SK-N-SH (cell line): ENCODE measurements around the gene ACAP3. TPM values are rescaled to one million over a fixed set of nuclear protein-coding genes. Genes with fewer than 3 reads are reported as not detected.

Source experiments
- CTCF ChIA-PET: fragments of 300-600, 350-600 bp; formaldehyde crosslinking; extraction: SDS; loops from one replicate; lab custom pipeline; 2021; lab: Yijun Ruan, JAX
- POLR2A ChIA-PET: fragments of 350-600 bp; sonication (Branson Sonifier 250); formaldehyde crosslinking; extraction: SDS; loops from one replicate; lab custom pipeline; 2020; ENCODE audit warnings: antibody characterized with exemption, inconsistent platforms; lab: Yijun Ruan, JAX
- DNase-seq: peaks from one replicate; pipeline ENCODE4 v3.0.0; 2012
- H2AFZ ChIP-seq: fragments of 200-600 bp; sonication (generic); 2 replicates; pipeline ENCODE4 v1.8.1; 2016; ENCODE audit warnings: antibody characterized with exemption, mild to moderate bottlenecking, low read depth
- H3F3A ChIP-seq: fragments of 200-600 bp; sonication (generic); replicated peaks from 2 replicates; pipeline ENCODE3; 2016; ENCODE audit warnings: antibody characterized with exemption, mild to moderate bottlenecking; ENCODE audit not compliant: insufficient read depth
- H3K27ac ChIP-seq, 2 experiments: fragments of 200-500 bp in 1 of 2; fragments of 200-600 bp in 1 of 2; sonication (Bioruptor generic) in 1 of 2; sonication (generic), shearing (Covaris generic) in 1 of 2; 2 replicates each; pipeline versions ENCODE4 v1.5.1 to v1.6.1; 2014 to 2016; ENCODE audit warnings: low read depth in 2 of 2, inconsistent platforms in 1 of 2, low read length in 1 of 2, mild to moderate bottlenecking in 1 of 2, mixed read lengths in 1 of 2
- H3K27me3 ChIP-seq: fragments of 200-600 bp; sonication (generic), shearing (Covaris generic); 2 replicates; pipeline ENCODE4 v1.6.1; 2016; ENCODE audit warnings: mixed run types; ENCODE audit not compliant: insufficient read depth
- H3K36me3 ChIP-seq, 2 experiments: fragments of 200-500 bp in 1 of 2; fragments of 200-600 bp in 1 of 2; sonication (Bioruptor generic) in 1 of 2; sonication (generic) in 1 of 2; replicated peaks in 1 of 2; 2 replicates each; pipeline versions ENCODE3 to v1.5.1; 2014 to 2016; ENCODE audit warnings: low read length in 1 of 2, mild to moderate bottlenecking in 1 of 2; ENCODE audit not compliant: insufficient read depth in 2 of 2, control insufficient read depth in 1 of 2
- H3K4me1 ChIP-seq, 2 experiments: fragments of 200-500 bp in 1 of 2; fragments of 200-600 bp in 1 of 2; sonication (Bioruptor generic) in 1 of 2; sonication (generic), shearing (Covaris generic) in 1 of 2; 2 replicates each; pipeline versions ENCODE4 v1.5.1 to v1.6.1; 2014 to 2016; ENCODE audit warnings: low read depth in 1 of 2, low read length in 1 of 2, mixed run types in 1 of 2; ENCODE audit not compliant: insufficient read depth in 2 of 2, control insufficient read depth in 1 of 2
- H3K4me2 ChIP-seq: fragments of 200-600 bp; sonication (generic), shearing (Covaris generic); 2 replicates; pipeline ENCODE4 v1.6.1; 2017; ENCODE audit warnings: mixed run types
- H3K4me3 ChIP-seq, 2 experiments: fragments of 200-500 bp in 1 of 2; fragments of 200-600 bp in 1 of 2; sonication (Bioruptor generic) in 1 of 2; sonication (generic), shearing (Covaris generic) in 1 of 2; 2 replicates each; pipeline versions ENCODE4 v1.5.1 to v1.8.1; 2014 to 2016; ENCODE audit warnings: low read depth in 2 of 2, inconsistent platforms in 1 of 2, low read length in 1 of 2, mild to moderate bottlenecking in 1 of 2, mixed read lengths in 1 of 2, moderate library complexity in 1 of 2
- H3K79me2 ChIP-seq: fragments of 200-600 bp; sonication (generic); 2 replicates; pipeline ENCODE4 v1.8.1; 2017; ENCODE audit warnings: mild to moderate bottlenecking; ENCODE audit not compliant: insufficient read depth
- H3K9ac ChIP-seq: fragments of 200-600 bp; sonication (generic); 2 replicates; pipeline ENCODE4 v1.6.1; 2017; ENCODE audit warnings: mixed run types
- H3K9me2 ChIP-seq: fragments of 200-600 bp; sonication (generic); 2 replicates; pipeline ENCODE4 v1.6.1; 2017; ENCODE audit warnings: mixed run types
- H3K9me3 ChIP-seq: fragments of 200-600 bp; sonication (generic); 2 replicates; pipeline ENCODE4 v1.6.1; 2017; ENCODE audit warnings: mixed run types, mild to moderate bottlenecking, moderate library complexity
- H4K20me1 ChIP-seq: fragments of 200-600 bp; sonication (generic); 2 replicates; pipeline ENCODE4 v1.6.1; 2017; ENCODE audit warnings: mild to moderate bottlenecking, mixed run types; ENCODE audit not compliant: insufficient read depth
- FOXJ3 ChIP-seq: sonication (generic); formaldehyde crosslinking; IDR thresholded peaks from 2 replicates; pipeline ENCODE4 v1.5.1; 2020; ENCODE audit warnings: mild to moderate bottlenecking, missing genetic modification reagents
- GABPA ChIP-seq: IDR thresholded peaks from 2 replicates; pipeline ENCODE4 v1.4.0; 2012; ENCODE audit warnings: low read depth, mild to moderate bottlenecking
- MEF2A ChIP-seq: IDR thresholded peaks from 2 replicates; pipeline ENCODE4 v1.4.0; 2012; ENCODE audit warnings: low read depth, borderline replicate concordance
- MXI1 ChIP-seq: IDR thresholded peaks from 2 replicates; pipeline ENCODE4 v1.6.1; 2012; ENCODE audit warnings: mild to moderate bottlenecking, low read depth, low read length, improper control_type of control experiment
- NFIC ChIP-seq: IDR thresholded peaks from 2 replicates; pipeline ENCODE4 v1.4.0; 2012; ENCODE audit warnings: borderline replicate concordance
- NRF1 ChIP-seq: IDR thresholded peaks from 2 replicates; pipeline ENCODE4 v1.6.1; 2012; ENCODE audit warnings: low read depth, mild to moderate bottlenecking, low read length
- POLR2AphosphoS5 ChIP-seq: IDR thresholded peaks from 2 replicates; pipeline ENCODE4 v1.6.1; 2012; ENCODE audit warnings: low read depth, low read length
- RAD21 ChIP-seq: IDR thresholded peaks from 2 replicates; pipeline ENCODE4 v1.6.1; 2012; ENCODE audit warnings: mild to moderate bottlenecking, low read length
- RFX5 ChIP-seq: IDR thresholded peaks from 2 replicates; pipeline ENCODE4 v1.6.1; 2012; ENCODE audit warnings: mild to moderate bottlenecking, improper control_type of control experiment, low read length
- RXRA ChIP-seq: IDR thresholded peaks from 2 replicates; pipeline ENCODE4 v1.4.0; 2012; ENCODE audit warnings: low read depth, mild to moderate bottlenecking, borderline replicate concordance
- SIN3A ChIP-seq: IDR thresholded peaks from 2 replicates; pipeline ENCODE4 v1.6.1; 2012; ENCODE audit warnings: low read depth, mild to moderate bottlenecking, low read length, moderate library complexity, borderline replicate concordance
- TCF12 ChIP-seq: IDR thresholded peaks from 2 replicates; pipeline ENCODE4 v1.4.0; 2012
- YY1 ChIP-seq: IDR thresholded peaks from 2 replicates; pipeline ENCODE4 v1.4.0; 2012; ENCODE audit warnings: low read depth, mild to moderate bottlenecking
- WGBS: methylation state at CpG from one replicate; pipeline ENCODE4 v1.1.6; 2017; ENCODE audit warnings: low lambda C conversion rate; 5-methylcytosine and 5-hydroxymethylcytosine counted together
- polyA plus RNA-seq, 3 experiments: library from polyadenylated mRNA; depleted of rRNA; stranded (reverse); fragments of >200 nt; gene quantifications; 2 replicates each; pipeline ENCODE4 v1.2.3, GENCODE V29; 2012
- TF ChIP-seq, protein P1 (sequence below): IDR thresholded peaks from 2 replicates; pipeline ENCODE4 v1.6.1; 2012; ENCODE audit warnings: mild to moderate bottlenecking, low read depth, low read length, moderate library complexity
- TF ChIP-seq, protein P2 (sequence below): IDR thresholded peaks from 2 replicates; pipeline ENCODE4 v1.4.0; 2012; ENCODE audit warnings: low read depth
- TF ChIP-seq, protein P3 (sequence below): fragments of 200-600 bp; sonication (generic); IDR thresholded peaks from 2 replicates; pipeline ENCODE4 v1.6.1; 2017; ENCODE audit warnings: antibody characterized with exemption, mild to moderate bottlenecking, moderate library complexity
- TF ChIP-seq, protein P4 (sequence below): IDR thresholded peaks from 2 replicates; pipeline ENCODE4 v1.4.0; 2012; ENCODE audit warnings: low read depth, borderline replicate concordance
- TF ChIP-seq, protein P5 (sequence below): fragments of 150-350 bp; IDR thresholded peaks from 2 replicates; pipeline ENCODE4 v1.6.1; 2017; ENCODE audit warnings: antibody characterized with exemption, low read length, low read depth, borderline replicate concordance

The ACAP3 gene
- polyA plus RNA-seq, 1 of the 3 experiments (the other 2 are of a cell fraction), result 51.7 TPM

DNA sequence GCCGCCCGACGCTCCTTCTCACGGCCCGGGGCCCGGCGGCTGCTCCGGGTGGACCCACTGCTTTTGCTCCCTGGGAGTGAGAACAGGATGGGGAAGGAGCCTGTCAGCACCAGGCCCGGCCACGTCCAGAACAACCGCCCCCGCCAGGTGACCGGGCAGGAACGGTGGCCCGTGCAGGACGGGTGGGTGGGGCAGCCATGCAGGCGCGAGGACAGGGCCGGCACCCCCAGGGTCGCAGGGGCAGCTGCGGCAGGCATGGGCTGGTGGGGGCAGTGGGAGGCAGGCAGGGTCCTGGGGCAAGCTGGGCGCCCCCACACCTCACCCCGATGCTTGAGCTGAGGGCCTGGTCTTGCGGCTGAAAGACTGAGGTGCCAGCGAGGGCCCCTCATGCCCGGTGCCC, 28.7 kb upstream of the ACAP3 start (continued):
- TF ChIP-seq, protein P1, sequence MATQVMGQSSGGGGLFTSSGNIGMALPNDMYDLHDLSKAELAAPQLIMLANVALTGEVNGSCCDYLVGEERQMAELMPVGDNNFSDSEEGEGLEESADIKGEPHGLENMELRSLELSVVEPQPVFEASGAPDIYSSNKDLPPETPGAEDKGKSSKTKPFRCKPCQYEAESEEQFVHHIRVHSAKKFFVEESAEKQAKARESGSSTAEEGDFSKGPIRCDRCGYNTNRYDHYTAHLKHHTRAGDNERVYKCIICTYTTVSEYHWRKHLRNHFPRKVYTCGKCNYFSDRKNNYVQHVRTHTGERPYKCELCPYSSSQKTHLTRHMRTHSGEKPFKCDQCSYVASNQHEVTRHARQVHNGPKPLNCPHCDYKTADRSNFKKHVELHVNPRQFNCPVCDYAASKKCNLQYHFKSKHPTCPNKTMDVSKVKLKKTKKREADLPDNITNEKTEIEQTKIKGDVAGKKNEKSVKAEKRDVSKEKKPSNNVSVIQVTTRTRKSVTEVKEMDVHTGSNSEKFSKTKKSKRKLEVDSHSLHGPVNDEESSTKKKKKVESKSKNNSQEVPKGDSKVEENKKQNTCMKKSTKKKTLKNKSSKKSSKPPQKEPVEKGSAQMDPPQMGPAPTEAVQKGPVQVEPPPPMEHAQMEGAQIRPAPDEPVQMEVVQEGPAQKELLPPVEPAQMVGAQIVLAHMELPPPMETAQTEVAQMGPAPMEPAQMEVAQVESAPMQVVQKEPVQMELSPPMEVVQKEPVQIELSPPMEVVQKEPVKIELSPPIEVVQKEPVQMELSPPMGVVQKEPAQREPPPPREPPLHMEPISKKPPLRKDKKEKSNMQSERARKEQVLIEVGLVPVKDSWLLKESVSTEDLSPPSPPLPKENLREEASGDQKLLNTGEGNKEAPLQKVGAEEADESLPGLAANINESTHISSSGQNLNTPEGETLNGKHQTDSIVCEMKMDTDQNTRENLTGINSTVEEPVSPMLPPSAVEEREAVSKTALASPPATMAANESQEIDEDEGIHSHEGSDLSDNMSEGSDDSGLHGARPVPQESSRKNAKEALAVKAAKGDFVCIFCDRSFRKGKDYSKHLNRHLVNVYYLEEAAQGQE, result no peak
- TF ChIP-seq GABPA, result no peak

DNA sequence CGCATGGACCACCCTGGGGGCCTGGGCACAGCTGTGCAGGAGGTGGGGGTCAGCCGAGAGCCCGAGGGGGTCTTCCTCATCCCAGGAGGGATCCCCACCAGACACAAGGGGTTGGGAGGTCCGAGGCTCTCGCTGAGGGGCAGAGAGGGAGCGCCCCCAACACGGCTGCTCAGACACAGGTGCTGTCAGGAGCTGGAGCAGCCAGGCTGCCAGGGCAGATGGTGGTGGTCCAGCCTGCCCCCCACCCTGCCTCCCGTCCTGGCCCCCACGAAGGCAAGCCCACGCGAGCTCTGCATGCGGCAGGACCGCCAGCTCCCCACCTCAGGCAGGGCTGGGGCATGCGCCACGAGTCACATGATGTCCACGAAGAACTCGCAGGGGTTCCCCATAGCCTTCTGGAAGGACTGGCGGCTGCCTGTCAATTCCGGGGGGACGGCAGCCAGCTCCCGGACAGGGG, 28.1 kb upstream of the ACAP3 start:
- no peaks in the 10 kb centered on the region for H3K9me3 ChIP-seq
- H3K4me1 ChIP-seq, result peaks cover 0 to 5% of the 10 kb centered on the region in 2 experiments; a peak in 1 of 4 replicates
- no peak overlapping the region for H3K4me2 ChIP-seq
- CTCF ChIA-PET, result interaction anchor here (1.0 to 3.6 kb wide), 3 partner anchors 8 to 16 kb away, joined by 3 to 16 read pairs (median 8); no protein-coding TSS in a partner anchor
- H3K36me3 ChIP-seq, result peaks cover 0 to 20% of the 10 kb centered on the region in 2 experiments
- H3K9ac ChIP-seq, result no peak overlapping the region
- no peaks in the 10 kb centered on the region for H3K79me2 ChIP-seq
- no peaks in the 10 kb centered on the region for H3K9me2 ChIP-seq
- H2AFZ ChIP-seq, result no peak overlapping the region
- 91% methylated on average over 8 of the region's 21 CpGs for WGBS
- peaks cover 2% of the 10 kb centered on the region; the same call in 1 of the 2 replicates for H4K20me1 ChIP-seq
- H3K27me3 ChIP-seq, result no peaks in the 10 kb centered on the region
- POLR2A ChIA-PET, result no interaction called here
- no peaks in the 10 kb centered on the region for H3F3A ChIP-seq
- H3K27ac ChIP-seq, result no peak overlapping the region
- no peak overlapping the region for H3K4me3 ChIP-seq
- DNase-seq, result no peak
- no peak for TF ChIP-seq MXI1
- TF ChIP-seq MEF2A, result no peak
- TF ChIP-seq, protein P2, sequence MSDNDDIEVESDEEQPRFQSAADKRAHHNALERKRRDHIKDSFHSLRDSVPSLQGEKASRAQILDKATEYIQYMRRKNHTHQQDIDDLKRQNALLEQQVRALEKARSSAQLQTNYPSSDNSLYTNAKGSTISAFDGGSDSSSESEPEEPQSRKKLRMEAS, result no peak
- no peak for TF ChIP-seq SIN3A
- TF ChIP-seq RXRA, result no peak
- TF ChIP-seq, protein P3, sequence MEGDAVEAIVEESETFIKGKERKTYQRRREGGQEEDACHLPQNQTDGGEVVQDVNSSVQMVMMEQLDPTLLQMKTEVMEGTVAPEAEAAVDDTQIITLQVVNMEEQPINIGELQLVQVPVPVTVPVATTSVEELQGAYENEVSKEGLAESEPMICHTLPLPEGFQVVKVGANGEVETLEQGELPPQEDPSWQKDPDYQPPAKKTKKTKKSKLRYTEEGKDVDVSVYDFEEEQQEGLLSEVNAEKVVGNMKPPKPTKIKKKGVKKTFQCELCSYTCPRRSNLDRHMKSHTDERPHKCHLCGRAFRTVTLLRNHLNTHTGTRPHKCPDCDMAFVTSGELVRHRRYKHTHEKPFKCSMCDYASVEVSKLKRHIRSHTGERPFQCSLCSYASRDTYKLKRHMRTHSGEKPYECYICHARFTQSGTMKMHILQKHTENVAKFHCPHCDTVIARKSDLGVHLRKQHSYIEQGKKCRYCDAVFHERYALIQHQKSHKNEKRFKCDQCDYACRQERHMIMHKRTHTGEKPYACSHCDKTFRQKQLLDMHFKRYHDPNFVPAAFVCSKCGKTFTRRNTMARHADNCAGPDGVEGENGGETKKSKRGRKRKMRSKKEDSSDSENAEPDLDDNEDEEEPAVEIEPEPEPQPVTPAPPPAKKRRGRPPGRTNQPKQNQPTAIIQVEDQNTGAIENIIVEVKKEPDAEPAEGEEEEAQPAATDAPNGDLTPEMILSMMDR, result no peak
- TF ChIP-seq POLR2AphosphoS5, result no peak
- TF ChIP-seq YY1, result no peak
- TF ChIP-seq, protein P4, sequence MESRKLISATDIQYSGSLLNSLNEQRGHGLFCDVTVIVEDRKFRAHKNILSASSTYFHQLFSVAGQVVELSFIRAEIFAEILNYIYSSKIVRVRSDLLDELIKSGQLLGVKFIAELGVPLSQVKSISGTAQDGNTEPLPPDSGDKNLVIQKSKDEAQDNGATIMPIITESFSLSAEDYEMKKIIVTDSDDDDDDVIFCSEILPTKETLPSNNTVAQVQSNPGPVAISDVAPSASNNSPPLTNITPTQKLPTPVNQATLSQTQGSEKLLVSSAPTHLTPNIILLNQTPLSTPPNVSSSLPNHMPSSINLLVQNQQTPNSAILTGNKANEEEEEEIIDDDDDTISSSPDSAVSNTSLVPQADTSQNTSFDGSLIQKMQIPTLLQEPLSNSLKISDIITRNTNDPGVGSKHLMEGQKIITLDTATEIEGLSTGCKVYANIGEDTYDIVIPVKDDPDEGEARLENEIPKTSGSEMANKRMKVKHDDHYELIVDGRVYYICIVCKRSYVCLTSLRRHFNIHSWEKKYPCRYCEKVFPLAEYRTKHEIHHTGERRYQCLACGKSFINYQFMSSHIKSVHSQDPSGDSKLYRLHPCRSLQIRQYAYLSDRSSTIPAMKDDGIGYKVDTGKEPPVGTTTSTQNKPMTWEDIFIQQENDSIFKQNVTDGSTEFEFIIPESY, result no peak
- no peak for TF ChIP-seq RFX5
- TF ChIP-seq, protein P5, sequence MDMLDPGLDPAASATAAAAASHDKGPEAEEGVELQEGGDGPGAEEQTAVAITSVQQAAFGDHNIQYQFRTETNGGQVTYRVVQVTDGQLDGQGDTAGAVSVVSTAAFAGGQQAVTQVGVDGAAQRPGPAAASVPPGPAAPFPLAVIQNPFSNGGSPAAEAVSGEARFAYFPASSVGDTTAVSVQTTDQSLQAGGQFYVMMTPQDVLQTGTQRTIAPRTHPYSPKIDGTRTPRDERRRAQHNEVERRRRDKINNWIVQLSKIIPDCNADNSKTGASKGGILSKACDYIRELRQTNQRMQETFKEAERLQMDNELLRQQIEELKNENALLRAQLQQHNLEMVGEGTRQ, result no peak
- no peak for TF ChIP-seq FOXJ3 (CRISPR knock-in tag)
- TF ChIP-seq RAD21, result no peak
- no peak for TF ChIP-seq TCF12
- TF ChIP-seq NFIC, result no peak
- TF ChIP-seq NRF1, result no peak
- TF ChIP-seq, protein P1, result no peak
